ENCODE measurements around the gene MVB12B.
"Not testable (repeated sequence)": the region's sequence is repeated elsewhere in the genome, so short reads cannot be mapped to it uniquely, and the experiment has no call there.

MVB12B gene

DNA sequence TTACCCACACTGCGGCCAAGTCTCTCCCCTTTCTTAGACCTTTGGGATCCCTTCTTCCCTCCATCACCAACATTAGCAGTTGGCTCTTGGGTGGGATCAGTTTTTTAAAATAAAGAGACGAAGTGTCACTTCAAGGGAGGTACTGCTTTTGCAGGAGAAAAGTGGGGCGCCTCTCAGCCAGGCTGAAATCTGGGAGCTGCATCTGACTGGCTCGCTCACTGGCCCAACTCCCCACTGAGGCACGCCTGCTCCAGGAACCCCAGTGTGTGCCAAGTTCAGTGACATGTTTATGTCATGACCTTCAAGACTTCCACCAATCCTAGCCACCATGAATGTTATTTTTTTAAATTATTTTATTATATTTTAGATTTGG is 130.5 kb downstream of the MVB12B start:
- DNase-seq: no peak

- no peak for DNase-seq
These were observed 131.3 kb downstream of the MVB12B start for GRCh38 chr9:126457890-126458289.

DNA sequence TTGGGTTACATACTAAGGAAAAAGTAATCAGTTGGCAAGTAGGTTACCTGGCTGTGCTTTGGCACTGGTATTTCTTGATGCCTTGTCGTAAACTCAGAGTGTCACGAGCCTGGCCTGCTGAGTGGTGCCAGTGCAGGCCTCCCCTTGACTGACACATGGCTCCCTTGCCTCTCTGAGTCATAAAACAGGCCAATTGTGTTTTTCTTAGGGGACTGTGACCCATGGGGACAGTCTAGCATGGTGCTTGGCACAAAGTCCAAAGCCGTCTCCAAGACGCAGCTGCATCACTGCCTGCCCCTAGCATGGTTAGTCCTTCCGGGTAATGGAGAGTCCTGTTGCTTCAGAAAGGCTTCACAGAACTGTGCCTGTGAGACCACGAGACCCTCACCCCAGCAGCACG is 132.5 kb downstream of the MVB12B start:
- DNase-seq: no peak

GRCh38 chr9:126459546-126459945 is 132.9 kb downstream of the MVB12B start:
- DNase-seq: no peak

DNA sequence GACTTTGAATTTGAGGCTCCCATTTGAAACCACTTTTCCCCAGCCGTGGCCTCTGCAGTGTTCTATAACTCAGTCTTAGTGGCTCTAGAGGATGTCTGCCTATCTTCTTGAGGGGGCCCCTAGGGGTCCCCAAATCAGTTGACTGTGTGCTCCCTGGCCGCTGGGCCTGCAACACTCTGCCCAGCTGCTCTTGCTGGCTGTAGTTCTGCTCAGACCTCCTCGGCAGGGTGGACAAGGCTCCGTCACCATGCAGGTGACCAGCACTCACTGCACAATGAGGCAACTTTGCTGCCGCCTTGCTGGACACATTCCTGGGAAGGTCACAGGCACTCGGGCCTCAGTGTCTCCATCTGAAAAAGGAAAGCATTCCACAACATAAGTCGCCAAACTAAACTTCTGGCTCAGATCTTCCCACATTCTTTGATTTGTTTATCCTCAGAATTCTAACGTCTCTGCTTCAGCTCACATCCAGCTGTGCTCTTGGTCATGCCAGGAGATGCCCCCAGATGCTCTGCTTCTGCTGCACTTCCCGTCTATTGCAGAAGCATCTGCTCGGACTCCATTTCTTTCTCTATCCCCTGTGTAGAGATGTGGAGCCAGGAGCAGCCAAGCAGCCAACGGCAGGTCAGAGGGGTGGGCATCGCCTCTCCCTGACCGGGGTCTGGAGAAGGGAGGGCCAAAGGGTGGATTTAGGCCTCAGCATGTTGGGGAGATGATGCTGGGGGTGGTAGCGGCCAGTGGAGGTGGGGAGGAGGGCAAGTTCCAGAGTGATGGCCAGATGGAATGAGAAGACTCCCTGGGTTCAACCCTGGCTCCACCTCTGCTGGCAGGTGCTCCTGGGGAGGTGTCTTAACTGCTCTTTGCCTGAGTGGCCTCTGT is 133.6 kb downstream of the MVB12B start:
- no peak for DNase-seq

DNA sequence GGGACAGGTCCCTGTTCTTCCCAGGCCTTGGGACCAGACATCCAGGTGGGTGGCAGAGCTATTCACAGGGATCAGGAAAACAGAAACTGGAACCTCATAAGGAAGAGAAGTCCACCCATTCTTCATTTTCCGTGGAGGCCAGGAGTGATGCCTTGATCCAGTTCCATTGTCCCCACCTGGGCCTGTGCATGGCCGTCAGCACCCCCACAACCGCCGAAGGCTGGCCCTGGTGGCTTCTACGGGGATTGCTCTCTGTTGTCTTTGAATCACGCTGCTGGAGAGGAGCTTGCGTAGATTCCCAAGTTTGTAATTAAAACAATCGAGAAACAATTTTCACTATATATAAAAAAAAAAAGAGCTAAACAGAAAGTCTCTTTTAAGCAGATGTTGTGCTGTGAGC is 134.4 kb downstream of the MVB12B start:
- DNase-seq: no peak

DNA sequence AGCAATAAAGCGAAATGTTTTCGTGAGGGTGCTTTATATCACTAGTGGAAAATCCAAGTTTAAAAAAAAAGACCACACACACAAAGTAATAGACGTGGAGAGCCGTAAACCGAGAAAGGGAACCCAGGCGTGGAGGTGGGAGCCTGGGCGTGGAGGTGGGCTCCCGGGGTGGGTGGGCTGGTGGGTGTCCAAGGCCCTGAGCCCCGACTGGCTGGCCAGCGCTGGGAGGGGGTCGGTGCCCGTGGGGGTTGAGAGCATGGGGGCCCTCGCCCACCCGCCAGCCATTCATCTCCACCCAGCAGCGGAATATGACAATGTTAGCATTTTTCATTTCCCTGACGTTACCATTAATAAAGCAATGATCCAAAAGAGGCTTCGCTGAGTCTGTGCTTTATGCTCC is 135.0 kb downstream of the MVB12B start:
- DNase-seq: no peak

GRCh38 chr9:126462617-126463016 is 136.0 kb downstream of the MVB12B start:
- DNase-seq: no peak

- no peak for DNase-seq
These were observed 136.8 kb downstream of the MVB12B start for GRCh38 chr9:126463426-126463825.

DNA sequence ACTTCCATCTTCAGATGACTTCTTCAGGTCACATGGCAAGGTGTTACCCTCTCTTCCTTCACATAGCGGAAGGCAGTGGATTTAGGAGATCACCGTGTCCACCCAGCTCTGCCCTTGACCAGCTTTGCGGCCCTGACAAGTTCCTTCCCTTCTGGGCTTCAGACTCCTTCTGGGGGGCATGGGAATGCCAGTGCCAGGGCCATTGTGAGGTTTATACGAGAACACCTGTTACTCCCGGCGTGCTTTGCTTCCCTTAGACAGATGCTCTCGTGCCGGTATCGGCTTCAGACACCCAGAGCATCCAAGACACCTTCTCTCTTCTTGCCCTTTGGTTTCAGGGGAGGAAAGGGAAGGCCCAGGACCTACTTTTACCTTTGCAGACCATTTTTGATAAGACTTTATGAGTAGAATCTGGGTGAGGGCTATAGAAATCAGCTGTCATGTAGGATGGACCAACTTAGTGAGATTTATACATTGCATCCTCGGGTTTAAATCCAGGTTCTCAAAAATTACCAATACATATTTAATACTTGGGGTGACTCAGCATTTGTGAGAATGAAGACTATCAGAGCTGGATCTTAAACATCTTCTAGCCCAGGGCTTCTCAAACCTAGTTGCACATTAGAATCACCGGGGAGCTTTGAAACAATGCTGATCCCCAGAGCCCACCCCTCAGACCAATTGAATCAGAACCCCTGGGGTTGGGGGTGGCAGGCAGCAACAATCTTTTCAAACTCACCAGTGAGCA is 138.2 kb downstream of the MVB12B start:
- no peak for DNase-seq

- no peak for DNase-seq
These were observed 139.3 kb downstream of the MVB12B start for GRCh38 chr9:126465977-126466376.

- no peak for DNase-seq
These were observed 141.7 kb downstream of the MVB12B start for GRCh38 chr9:126468141-126468825.

- DNase-seq: peak; percentile 35
These were observed 143.8 kb downstream of the MVB12B start for GRCh38 chr9:126470241-126470993.

DNA sequence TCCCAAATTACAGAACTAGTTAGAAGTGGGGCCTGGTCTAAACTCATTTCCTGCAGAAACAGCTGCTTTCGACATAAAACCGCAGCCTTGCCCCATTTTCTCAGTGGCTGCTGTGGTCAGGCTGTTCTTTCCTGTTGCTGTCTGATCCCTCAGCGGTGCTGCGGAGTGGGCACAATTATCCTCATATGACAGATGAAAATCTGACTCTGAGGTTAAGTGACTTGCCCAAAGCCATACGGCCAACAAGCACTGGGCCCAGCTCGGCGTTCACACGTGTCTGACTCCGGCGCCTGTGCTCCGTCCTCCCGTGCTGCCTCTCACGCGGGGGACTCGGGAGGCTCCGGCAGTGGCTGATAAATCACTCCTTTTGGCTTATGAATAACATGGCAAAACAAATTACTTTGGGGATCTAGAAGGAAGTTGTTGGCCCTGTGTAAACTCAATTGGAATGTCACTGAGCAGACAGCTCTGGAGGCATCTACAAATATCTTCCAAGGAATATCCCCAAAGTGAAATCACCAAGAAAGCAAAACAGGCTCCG is 144.5 kb downstream of the MVB12B start:
- peak; percentile 83 for DNase-seq

GRCh38 chr9:126472198-126472947 is 145.7 kb downstream of the MVB12B start:
- DNase-seq: no peak

DNA sequence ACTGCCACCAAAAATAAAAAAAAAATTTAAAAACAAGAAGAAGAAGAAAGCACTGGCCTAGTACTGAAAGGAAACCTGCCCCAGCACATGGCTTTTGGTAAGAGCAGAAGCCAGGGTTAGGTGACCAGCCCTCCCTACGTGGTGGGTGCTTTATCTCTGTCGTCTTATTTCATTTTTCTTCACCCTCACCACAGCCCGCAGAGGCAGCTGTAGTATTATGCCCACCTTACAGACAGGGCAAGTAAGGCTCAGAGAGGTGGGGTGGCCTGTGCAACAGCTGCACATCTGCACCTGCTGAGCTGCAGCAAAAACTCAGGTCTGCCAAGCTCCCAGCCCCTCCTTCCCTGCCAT is 146.3 kb downstream of the MVB12B start:
- no peak for DNase-seq

DNA sequence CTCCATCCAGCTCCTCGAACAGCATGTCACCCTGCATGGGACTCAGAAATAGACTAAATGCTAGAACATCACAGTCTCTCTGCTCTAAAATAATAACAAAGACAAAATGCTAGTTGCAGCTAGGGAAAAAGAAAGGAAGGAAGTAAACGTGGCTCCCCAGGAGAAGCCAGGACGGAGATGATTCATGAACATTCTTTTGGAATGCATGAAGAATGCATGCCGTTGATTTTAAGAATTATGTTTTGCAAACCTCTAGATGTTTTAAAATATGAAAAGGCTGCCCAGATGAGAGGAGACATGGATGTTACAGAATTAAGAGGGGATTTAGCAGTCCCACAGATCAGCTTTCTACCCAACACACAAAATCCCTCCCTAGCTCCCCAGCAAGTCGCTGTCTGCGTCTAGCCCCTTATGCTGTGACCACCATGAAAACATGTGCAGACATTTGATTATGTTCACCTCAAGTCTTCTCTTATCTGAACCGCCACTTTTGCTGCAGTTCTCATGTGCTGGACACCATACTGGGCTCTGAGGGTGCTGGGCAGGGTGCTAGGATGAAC is 147.7 kb downstream of the MVB12B start:
- DNase-seq: no peak

DNA sequence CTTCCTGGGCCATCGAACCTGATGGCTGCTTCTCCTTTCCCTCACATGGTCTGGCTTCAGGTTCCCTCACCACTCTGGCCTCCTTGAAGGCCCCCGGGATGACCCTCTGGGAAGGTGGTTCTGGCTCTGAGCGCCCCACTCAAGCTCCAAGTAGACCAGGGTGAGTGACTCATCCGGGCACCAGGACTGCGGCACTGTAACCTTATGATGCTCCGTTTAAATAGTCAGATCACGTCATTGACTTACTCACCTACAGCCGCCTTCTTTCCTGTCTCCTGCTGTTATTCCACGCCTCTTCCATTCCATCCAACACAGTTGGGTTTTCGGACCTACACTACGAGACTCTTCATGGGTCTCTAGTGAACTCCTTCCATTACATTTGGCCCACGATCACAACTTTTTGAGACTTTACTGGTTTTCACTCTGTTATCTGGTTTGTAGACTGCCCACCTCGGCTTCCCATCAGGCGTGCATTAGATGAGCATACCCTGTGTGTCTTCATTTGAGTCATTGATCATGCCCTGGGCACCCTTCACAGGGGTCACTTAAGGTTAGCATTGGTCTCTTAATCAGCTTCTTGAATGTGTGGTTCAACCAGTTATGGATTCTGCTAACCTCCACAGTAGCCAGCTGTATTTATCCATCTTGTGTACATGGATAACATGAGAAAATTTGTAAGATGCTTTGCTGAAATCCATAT is 148.3 kb downstream of the MVB12B start:
- DNase-seq: no peak

- no peak for DNase-seq
These were observed 149.4 kb downstream of the MVB12B start for GRCh38 chr9:126475933-126476555.

DNA sequence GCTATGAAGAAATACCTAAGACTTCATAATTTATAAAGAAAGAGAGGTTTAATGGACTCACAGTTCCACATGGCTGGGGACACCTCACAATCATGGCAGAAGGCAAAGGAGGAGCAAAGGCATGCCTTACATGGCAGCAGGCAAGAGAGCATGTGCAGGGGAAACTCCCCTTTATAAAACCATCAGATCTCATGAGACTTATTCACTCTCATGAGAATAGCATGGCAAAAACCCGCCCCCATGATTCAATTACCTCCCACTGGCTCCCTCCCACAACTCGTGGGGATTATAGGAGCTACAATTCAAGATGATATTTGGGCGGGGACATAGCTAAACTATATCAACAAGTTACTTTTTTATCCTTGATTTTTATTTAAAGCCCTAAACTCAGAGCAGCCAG is 150.8 kb downstream of the MVB12B start:
- not testable (repeated sequence) for DNase-seq

Data from CD4-positive, alpha-beta T cell treated with Interleukin-12 subunit alpha and Interleukin-12 subunit beta, for 1 hour (primary cell).